ENCODE measurements around the gene UBR7.
"Not testable (repeated sequence)": the region's sequence is repeated elsewhere in the genome, so short reads cannot be mapped to it uniquely, and the experiment has no call there.

Gene UBR7, protein sequence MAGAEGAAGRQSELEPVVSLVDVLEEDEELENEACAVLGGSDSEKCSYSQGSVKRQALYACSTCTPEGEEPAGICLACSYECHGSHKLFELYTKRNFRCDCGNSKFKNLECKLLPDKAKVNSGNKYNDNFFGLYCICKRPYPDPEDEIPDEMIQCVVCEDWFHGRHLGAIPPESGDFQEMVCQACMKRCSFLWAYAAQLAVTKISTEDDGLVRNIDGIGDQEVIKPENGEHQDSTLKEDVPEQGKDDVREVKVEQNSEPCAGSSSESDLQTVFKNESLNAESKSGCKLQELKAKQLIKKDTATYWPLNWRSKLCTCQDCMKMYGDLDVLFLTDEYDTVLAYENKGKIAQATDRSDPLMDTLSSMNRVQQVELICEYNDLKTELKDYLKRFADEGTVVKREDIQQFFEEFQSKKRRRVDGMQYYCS

DNA sequence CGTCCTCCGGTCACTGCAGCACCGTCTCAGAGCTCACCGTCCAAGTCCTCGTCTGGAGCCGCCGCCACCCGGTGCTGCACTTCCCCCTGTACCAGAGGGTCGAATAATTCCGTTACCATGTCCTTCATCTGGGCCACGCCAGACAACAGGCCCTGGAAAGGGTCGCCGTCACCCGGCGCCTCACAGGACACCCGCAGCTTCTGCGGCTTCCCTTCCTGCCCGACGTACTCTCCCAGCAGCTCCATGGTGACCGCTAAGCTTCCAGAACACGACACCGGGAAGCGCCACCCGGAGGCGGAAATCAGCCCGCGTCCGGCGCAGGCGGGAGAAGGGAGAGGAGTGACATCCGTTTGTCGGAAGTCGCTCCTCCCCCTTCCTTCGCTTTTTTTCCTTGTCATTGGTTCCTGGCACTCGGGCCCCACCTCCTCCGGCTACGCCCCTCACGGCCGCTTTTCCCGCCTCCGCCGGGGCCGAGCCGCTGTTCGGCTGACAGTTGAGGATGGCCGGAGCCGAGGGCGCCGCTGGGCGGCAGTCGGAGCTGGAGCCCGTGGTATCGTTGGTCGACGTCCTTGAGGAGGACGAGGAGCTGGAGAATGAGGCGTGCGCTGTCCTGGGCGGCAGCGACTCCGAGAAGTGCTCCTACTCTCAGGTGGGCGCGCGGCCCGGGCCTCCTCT lies at the start of gene UBR7, which contains the start of gene GON7:
UBR7 (plus strand) TSS at position 464 of the 675 bp plus-strand sequence; CDS start at position 500, 36 bp downstream.
GON7 (minus strand) TSS at position 273 of the 675 bp plus-strand sequence; CDS start at position 245, 28 bp downstream.
- H3K4me1 ChIP-seq (ENCODE audit: control insufficient read depth in 5 of 5, insufficient read depth in 5 of 5, low read length in 5 of 5): peaks cover 0 to 25% (median 19%) of the 10 kb centered on the region in 5 donors
- peak within 1 kb of the TSS; percentile 42 to 92 (median 90) for H3K9ac ChIP-seq (ENCODE audit: low read length in 5 of 5)
- no peaks in the 10 kb centered on the region for H3K9me3 ChIP-seq (ENCODE audit: control insufficient read depth in 5 of 5, low read length in 5 of 5)
- H3K27ac ChIP-seq (ENCODE audit: low read depth, low read length): peak within 1 kb of the TSS; percentile 89
- peak within 1 kb of the TSS; percentile 66 to 95 (median 90) for H3K4me3 ChIP-seq (ENCODE audit: low read depth in 1 of 5, low read length in 5 of 5)
- peaks cover under 1 to 3% (median under 1%) of the 10 kb centered on the region in 5 donors for H3K36me3 ChIP-seq (ENCODE audit: control insufficient read depth in 5 of 5, insufficient read depth in 5 of 5, low read length in 5 of 5)
- H3K27me3 ChIP-seq (ENCODE audit: control insufficient read depth in 5 of 5, insufficient read depth in 4 of 5, low read length in 5 of 5): no peaks in the 10 kb centered on the region

DNA sequence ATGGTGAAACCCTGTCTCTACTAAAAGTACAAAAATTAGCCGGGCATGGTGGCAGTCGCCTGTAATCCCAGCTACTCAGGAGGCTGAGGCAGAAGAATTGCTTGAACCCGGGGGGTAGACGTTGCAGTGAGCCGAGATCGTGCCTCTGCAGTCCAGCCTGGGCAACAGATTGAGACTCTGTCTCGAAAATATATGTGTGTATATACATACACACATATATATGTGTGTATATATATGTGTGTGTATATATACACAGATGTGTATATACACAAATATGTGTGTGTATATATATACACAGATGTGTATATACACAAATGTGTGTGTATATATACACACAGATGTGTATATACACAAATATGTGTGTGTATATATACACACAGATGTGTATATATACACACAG lies 48.7 kb upstream of the UBR7 start:
- not testable (repeated sequence) for H3K36me3 ChIP-seq (ENCODE audit: control insufficient read depth in 5 of 5, insufficient read depth in 5 of 5, low read length in 5 of 5)

DNA sequence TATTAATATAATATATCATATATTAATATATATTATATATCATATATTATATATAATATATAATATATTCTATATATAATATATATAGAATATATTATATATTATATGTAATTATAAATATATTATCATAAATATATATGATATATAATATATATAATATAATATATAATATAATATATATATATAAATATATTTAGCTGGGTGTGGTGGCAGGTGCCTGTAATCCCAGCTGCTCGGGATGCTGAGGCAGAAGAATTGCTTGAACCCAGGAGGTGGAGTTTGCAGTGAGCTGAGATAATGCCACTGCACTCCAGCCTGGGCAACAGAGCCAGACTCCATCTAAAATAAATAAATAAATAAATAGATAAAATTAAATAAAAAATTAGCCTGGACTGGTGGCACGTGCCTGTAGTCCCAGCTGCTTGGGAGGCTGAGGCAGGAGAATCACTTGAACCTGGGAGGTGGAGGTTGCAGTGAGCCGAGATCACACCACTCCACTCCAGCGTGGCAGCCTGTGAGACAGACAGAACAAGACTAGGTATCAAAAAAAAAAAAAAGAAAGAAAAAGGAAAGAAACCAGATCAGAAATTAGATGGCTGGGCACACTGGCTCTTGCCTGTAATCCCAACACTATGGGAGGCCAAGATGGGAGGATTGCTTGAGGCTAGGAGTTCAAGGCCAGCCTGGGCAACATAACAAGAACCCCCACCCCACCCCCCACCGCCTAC lies 47.3 kb upstream of the UBR7 start:
- H3K9me3 ChIP-seq (ENCODE audit: control insufficient read depth in 5 of 5, low read length in 5 of 5); H3K36me3 ChIP-seq (ENCODE audit: control insufficient read depth in 5 of 5, insufficient read depth in 5 of 5, low read length in 5 of 5): not testable (repeated sequence)

More for the DNA sequence above, 48.7 kb upstream of the UBR7 start:
- not testable (repeated sequence) for H3K27me3 ChIP-seq (ENCODE audit: control insufficient read depth in 5 of 5, insufficient read depth in 4 of 5, low read length in 5 of 5); H3K9me3 ChIP-seq (ENCODE audit: control insufficient read depth in 5 of 5, low read length in 5 of 5); H3K27ac ChIP-seq (ENCODE audit: low read depth, low read length); H3K9ac ChIP-seq (ENCODE audit: low read length in 5 of 5); H3K4me1 ChIP-seq (ENCODE audit: control insufficient read depth in 5 of 5, insufficient read depth in 5 of 5, low read length in 5 of 5); H3K4me3 ChIP-seq (ENCODE audit: low read depth in 1 of 5, low read length in 5 of 5)

DNA sequence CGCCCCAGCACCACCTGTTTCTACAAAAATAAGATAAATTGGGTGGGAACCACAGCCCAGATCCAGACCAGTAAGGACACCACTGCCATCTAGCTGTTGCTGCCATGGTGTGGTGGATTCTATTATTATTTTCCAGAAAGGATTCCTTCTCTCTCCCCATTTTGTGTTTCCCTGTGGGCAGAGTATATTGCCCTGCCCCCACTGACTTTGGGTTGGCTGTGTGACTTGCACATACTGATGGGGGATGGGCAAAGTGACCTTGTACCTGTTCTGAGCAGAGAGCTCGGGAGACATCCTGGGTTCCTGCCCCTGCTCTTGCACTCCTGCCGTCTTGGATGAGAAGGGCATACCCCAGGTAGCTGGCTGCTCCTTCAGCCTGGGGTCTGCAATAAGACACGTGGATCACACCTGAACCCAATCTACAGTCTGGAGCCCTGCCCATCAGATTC lies 46.7 kb upstream of the UBR7 start:
- H3K36me3 ChIP-seq (ENCODE audit: control insufficient read depth in 5 of 5, insufficient read depth in 5 of 5, low read length in 5 of 5): no peaks in the 10 kb centered on the region
- no peaks in the 10 kb centered on the region for H3K27me3 ChIP-seq (ENCODE audit: control insufficient read depth in 5 of 5, insufficient read depth in 4 of 5, low read length in 5 of 5)
- H3K27ac ChIP-seq (ENCODE audit: low read depth, low read length): no peak overlapping the region
- H3K4me3 ChIP-seq (ENCODE audit: low read depth in 1 of 5, low read length in 5 of 5): no peak overlapping the region
- H3K4me1 ChIP-seq (ENCODE audit: control insufficient read depth in 5 of 5, insufficient read depth in 5 of 5, low read length in 5 of 5): no peaks in the 10 kb centered on the region
- H3K9me3 ChIP-seq (ENCODE audit: control insufficient read depth in 5 of 5, low read length in 5 of 5): no peaks in the 10 kb centered on the region
- no peak overlapping the region for H3K9ac ChIP-seq (ENCODE audit: low read length in 5 of 5)

More for the DNA sequence above, 47.3 kb upstream of the UBR7 start:
- not testable (repeated sequence) for H3K27me3 ChIP-seq (ENCODE audit: control insufficient read depth in 5 of 5, insufficient read depth in 4 of 5, low read length in 5 of 5); H3K27ac ChIP-seq (ENCODE audit: low read depth, low read length); H3K4me3 ChIP-seq (ENCODE audit: low read depth in 1 of 5, low read length in 5 of 5); H3K4me1 ChIP-seq (ENCODE audit: control insufficient read depth in 5 of 5, insufficient read depth in 5 of 5, low read length in 5 of 5); H3K9ac ChIP-seq (ENCODE audit: low read length in 5 of 5)

DNA sequence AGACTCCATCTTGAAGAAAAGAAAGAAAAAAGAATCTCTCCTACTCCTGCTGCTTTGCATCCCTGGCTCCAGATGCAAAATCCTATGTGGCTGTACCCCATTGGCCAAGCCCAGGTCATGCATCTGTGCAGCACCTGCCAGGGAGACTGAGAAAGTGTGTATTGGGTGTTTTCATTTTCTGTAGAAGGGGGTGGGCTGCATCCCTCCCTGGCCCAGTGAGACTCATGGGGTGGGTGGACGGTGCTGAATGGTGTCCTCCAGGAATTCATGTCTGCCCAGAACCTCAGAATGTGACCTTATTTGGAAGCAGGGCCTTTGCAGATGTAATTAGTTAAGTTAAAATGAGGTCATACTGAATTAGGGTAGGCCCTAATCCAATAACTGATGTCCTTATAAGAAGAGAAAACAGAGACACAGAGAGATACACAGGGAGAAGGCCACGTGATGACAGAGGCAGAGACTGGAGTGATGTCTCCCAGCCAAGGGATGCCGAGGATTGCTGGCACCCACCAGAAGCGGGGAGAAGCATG lies 45.6 kb upstream of the UBR7 start:
- no peak overlapping the region for H3K4me3 ChIP-seq (ENCODE audit: low read depth in 1 of 5, low read length in 5 of 5)
- H3K36me3 ChIP-seq (ENCODE audit: control insufficient read depth in 5 of 5, insufficient read depth in 5 of 5, low read length in 5 of 5): no peaks in the 10 kb centered on the region
- H3K27me3 ChIP-seq (ENCODE audit: control insufficient read depth in 5 of 5, insufficient read depth in 4 of 5, low read length in 5 of 5): no peaks in the 10 kb centered on the region
- H3K9me3 ChIP-seq (ENCODE audit: control insufficient read depth in 5 of 5, low read length in 5 of 5): no peaks in the 10 kb centered on the region
- H3K4me1 ChIP-seq (ENCODE audit: control insufficient read depth in 5 of 5, insufficient read depth in 5 of 5, low read length in 5 of 5): no peaks in the 10 kb centered on the region
- H3K27ac ChIP-seq (ENCODE audit: low read depth, low read length): no peak overlapping the region
- H3K9ac ChIP-seq (ENCODE audit: low read length in 5 of 5): no peak overlapping the region

DNA sequence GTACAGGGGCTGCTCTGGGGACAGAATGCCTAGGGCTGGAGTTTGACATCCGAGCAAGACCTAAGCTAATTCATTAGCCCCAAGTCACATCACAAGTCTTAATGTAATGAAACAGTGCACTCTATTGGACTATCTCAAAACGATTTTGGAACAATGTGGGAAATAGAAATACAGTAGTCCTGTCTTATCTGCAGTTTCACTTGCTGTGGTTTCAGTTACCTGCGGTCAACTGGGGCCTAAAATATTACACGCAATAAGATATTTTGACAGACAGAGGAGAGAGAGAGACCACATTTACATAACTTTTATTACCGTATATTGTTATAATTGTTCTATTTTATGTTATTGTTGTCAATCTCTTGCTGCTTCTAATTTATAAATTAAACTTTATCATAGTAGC lies 43.5 kb upstream of the UBR7 start:
- no peak overlapping the region for H3K4me3 ChIP-seq (ENCODE audit: low read depth in 1 of 5, low read length in 5 of 5)
- H3K36me3 ChIP-seq (ENCODE audit: control insufficient read depth in 5 of 5, insufficient read depth in 5 of 5, low read length in 5 of 5): no peaks in the 10 kb centered on the region
- no peaks in the 10 kb centered on the region for H3K9me3 ChIP-seq (ENCODE audit: control insufficient read depth in 5 of 5, low read length in 5 of 5)
- H3K27me3 ChIP-seq (ENCODE audit: control insufficient read depth in 5 of 5, insufficient read depth in 4 of 5, low read length in 5 of 5): no peaks in the 10 kb centered on the region
- no peaks in the 10 kb centered on the region for H3K4me1 ChIP-seq (ENCODE audit: control insufficient read depth in 5 of 5, insufficient read depth in 5 of 5, low read length in 5 of 5)
- no peak overlapping the region for H3K27ac ChIP-seq (ENCODE audit: low read depth, low read length)
- H3K9ac ChIP-seq (ENCODE audit: low read length in 5 of 5): no peak overlapping the region

DNA sequence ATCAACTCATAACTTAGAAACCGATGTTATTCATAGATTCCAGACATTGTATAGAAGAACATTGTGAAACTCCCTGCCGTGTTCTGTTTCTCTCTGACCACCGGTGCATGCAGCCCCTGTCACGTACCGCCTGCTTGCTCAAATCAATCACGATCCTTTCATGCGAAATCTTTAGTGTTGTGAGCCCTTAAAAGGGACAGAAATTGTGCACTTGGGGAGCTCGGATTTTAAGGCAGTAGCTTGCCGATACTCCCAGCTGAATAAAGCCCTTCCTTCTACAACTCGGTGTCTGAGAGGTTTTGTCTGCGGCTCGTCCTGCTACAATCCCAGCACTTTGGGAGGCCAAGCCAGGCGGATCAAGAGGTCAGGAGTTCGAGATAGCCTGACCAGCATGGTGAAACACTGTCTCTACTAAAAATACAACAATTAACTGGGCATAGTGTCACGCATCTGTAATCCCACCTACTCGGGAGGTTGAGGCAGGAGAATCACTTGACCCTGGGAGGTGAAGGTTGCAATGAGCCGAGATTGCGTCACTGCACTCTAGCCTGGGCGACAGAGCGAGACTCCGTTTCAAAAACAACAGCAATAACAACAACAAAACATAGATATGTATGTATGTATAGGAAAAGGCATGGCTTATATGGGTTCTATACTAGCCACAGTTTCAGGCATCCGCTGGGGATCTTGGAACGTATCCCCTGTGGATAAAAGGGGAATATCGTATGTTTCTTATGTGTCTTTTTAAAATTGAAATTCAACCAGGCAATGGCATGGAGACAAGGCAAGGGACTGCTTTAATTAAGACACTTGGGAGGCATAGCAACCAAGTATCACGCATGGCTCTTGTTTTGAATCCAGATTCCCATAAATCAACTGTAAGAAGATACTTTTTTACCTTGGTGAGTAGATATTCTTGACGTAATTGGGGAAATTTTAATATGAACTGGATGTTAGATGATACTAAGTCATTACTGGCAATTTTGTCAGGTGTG lies 41.5 kb upstream of the UBR7 start:
- not testable (repeated sequence) for H3K27me3 ChIP-seq (ENCODE audit: control insufficient read depth in 5 of 5, insufficient read depth in 4 of 5, low read length in 5 of 5); H3K4me1 ChIP-seq (ENCODE audit: control insufficient read depth in 5 of 5, insufficient read depth in 5 of 5, low read length in 5 of 5); H3K36me3 ChIP-seq (ENCODE audit: control insufficient read depth in 5 of 5, insufficient read depth in 5 of 5, low read length in 5 of 5); H3K27ac ChIP-seq (ENCODE audit: low read depth, low read length); H3K9me3 ChIP-seq (ENCODE audit: control insufficient read depth in 5 of 5, low read length in 5 of 5); H3K9ac ChIP-seq (ENCODE audit: low read length in 5 of 5); H3K4me3 ChIP-seq (ENCODE audit: low read depth in 1 of 5, low read length in 5 of 5)

DNA sequence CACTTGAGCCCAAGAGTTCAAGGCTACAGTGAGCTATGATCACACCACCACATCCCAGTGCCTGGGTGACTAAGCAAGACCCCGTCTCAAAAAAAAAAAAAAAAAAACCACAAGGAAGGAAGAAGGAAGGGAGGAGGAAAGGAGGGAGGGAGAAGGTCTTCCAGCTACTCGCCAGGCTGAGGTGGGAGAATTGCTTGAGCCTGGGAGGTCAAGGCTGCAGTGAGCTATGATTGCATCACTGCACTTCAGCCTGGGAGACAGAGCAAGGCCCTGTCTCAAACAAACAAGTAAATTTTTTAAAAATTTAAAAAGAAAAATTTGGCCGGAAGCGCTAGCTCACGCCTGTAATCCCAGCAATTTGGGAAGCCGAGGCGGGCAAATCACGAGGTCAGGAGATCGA lies 38.4 kb upstream of the UBR7 start:
- H3K9me3 ChIP-seq (ENCODE audit: control insufficient read depth in 5 of 5, low read length in 5 of 5); H3K4me3 ChIP-seq (ENCODE audit: low read depth in 1 of 5, low read length in 5 of 5); H3K9ac ChIP-seq (ENCODE audit: low read length in 5 of 5); H3K27me3 ChIP-seq (ENCODE audit: control insufficient read depth in 5 of 5, insufficient read depth in 4 of 5, low read length in 5 of 5); H3K4me1 ChIP-seq (ENCODE audit: control insufficient read depth in 5 of 5, insufficient read depth in 5 of 5, low read length in 5 of 5); H3K36me3 ChIP-seq (ENCODE audit: control insufficient read depth in 5 of 5, insufficient read depth in 5 of 5, low read length in 5 of 5); H3K27ac ChIP-seq (ENCODE audit: low read depth, low read length): not testable (repeated sequence)

DNA sequence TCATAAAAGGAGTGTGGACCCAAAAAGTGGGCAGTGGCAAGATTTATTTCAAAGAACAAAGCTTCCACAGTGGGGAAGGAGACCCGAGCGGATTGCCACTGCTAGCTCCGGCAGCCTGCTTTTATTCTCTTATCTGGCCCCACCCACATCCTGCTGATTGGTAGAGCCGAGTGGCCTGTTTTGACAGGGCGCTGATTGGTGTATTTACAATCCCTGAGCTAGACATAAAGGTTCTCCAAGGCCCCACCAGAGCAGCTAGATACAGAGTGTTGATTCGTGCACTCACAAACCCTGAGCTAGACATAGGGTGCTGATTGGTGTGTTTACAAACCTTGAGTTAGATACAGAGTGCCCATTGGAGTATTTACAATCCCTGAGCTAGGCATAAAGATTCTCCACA lies 37.4 kb upstream of the UBR7 start:
- H3K4me1 ChIP-seq (ENCODE audit: control insufficient read depth in 5 of 5, insufficient read depth in 5 of 5, low read length in 5 of 5); H3K9ac ChIP-seq (ENCODE audit: low read length in 5 of 5); H3K27ac ChIP-seq (ENCODE audit: low read depth, low read length): not testable (repeated sequence)

More for the DNA sequence above, 37.4 kb upstream of the UBR7 start:
- not testable (repeated sequence) for H3K9me3 ChIP-seq (ENCODE audit: control insufficient read depth in 5 of 5, low read length in 5 of 5); H3K27me3 ChIP-seq (ENCODE audit: control insufficient read depth in 5 of 5, insufficient read depth in 4 of 5, low read length in 5 of 5); H3K36me3 ChIP-seq (ENCODE audit: control insufficient read depth in 5 of 5, insufficient read depth in 5 of 5, low read length in 5 of 5); H3K4me3 ChIP-seq (ENCODE audit: low read depth in 1 of 5, low read length in 5 of 5)
